ENCODE measurements around the gene ITGA2.

ITGA2 gene

DNA sequence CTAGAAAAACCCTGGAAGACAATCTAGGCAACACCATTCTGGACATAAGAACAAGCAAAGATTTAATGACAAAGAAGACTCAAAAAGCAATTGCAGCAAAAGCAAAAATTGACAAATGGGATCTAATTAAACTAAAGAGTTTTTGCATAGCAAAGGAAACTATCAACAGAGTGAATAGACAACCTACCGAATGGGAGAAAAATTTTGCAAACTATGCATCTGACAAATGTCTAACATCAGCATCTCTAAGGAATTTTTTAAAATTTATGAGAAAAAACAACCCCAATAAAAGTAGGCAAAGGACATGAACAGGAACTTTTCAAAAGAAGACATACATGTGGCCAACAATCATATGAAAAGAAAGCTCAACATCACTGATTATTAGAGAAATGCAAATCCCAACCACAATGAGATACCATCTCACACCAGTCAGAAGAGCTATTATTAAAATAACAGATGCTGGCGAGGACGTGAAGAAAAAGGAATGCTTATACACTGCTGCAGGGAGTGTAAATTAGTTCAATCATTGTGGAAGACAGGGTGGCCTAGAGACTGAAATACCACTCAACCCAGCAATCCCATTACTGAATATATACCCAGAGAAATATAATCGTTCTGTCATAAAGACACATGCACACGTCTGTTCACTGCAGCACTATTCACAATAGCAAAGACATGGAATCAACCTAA is 116.6 kb downstream of the ITGA2 start:
- TF ChIP-seq TAF1 (IDR thresholded peaks at IDR 0.05; ENCODE audit: borderline replicate concordance, insufficient read depth, low read length) (no peak), SIN3A (IDR thresholded peaks at IDR 0.05; ENCODE audit: borderline replicate concordance, insufficient read depth, low read length) (no peak), FOXP2 (optimal IDR thresholded peaks at IDR 0.05; ENCODE audit: borderline replicate concordance, extremely low read depth, extremely low read length, insufficient read depth) (no peak), POLR2AphosphoS5 (IDR thresholded peaks at IDR 0.05; ENCODE audit: low read depth, low read length) (no peak)
- TF ChIP-seq, protein P1, sequence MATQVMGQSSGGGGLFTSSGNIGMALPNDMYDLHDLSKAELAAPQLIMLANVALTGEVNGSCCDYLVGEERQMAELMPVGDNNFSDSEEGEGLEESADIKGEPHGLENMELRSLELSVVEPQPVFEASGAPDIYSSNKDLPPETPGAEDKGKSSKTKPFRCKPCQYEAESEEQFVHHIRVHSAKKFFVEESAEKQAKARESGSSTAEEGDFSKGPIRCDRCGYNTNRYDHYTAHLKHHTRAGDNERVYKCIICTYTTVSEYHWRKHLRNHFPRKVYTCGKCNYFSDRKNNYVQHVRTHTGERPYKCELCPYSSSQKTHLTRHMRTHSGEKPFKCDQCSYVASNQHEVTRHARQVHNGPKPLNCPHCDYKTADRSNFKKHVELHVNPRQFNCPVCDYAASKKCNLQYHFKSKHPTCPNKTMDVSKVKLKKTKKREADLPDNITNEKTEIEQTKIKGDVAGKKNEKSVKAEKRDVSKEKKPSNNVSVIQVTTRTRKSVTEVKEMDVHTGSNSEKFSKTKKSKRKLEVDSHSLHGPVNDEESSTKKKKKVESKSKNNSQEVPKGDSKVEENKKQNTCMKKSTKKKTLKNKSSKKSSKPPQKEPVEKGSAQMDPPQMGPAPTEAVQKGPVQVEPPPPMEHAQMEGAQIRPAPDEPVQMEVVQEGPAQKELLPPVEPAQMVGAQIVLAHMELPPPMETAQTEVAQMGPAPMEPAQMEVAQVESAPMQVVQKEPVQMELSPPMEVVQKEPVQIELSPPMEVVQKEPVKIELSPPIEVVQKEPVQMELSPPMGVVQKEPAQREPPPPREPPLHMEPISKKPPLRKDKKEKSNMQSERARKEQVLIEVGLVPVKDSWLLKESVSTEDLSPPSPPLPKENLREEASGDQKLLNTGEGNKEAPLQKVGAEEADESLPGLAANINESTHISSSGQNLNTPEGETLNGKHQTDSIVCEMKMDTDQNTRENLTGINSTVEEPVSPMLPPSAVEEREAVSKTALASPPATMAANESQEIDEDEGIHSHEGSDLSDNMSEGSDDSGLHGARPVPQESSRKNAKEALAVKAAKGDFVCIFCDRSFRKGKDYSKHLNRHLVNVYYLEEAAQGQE (IDR thresholded peaks at IDR 0.05; ENCODE audit: insufficient read depth in 1 of 2, low read depth in 2 of 2, low read length in 2 of 2), result no peak

GRCh38 chr5:53109056-53109442 is 119.9 kb downstream of the ITGA2 start:
- TF ChIP-seq TAF1 (IDR thresholded peaks at IDR 0.05; ENCODE audit: borderline replicate concordance, insufficient read depth, low read length) (no peak), FOXP2 (optimal IDR thresholded peaks at IDR 0.05; ENCODE audit: borderline replicate concordance, extremely low read depth, extremely low read length, insufficient read depth) (no peak), POLR2AphosphoS5 (IDR thresholded peaks at IDR 0.05; ENCODE audit: low read depth, low read length) (no peak), SIN3A (IDR thresholded peaks at IDR 0.05; ENCODE audit: borderline replicate concordance, insufficient read depth, low read length) (no peak)
- TF ChIP-seq, protein P1 (IDR thresholded peaks at IDR 0.05; ENCODE audit: insufficient read depth in 1 of 2, low read depth in 2 of 2, low read length in 2 of 2), result no peak

DNA sequence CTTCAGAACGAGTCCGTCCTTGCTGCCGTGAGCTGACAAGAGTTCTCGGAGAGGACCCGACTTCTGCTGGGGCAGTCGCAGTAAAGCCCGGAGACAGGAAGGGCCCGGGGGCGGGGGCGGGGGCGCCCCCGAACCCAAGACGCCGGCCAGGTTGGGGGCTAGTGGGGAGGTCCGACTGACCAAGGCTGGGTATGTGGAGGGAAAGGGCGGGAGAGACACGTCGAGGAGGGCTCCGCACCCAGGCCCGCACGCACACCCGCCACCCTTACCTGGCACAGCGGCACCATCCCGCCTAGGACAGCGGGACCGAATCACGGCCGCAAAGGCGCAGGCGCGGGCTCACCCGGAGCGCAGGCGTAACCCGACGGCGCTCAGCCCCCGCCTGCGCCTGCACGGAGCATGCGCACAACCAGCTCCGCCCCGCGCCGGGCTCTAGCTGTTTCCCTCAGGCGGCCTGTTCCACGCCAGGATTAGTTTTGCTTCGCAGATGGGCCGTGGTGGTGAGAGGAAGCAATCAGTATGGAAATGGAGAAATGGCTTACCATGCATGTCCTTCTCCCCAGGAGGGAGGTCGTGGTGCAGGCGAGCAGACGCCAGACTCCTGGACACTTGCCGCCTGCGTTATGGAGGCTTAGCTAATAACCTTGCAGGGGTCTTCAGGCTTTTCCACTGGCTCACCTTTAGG is 120.4 kb downstream of the ITGA2 start, which contains the start of gene MOCS2:
Gene MOCS2 (minus strand): TSS at position 315 of the 685 bp plus-strand sequence. CDS start 2,583 bp downstream, outside the sequence.
- TF ChIP-seq POLR2AphosphoS5 (IDR thresholded peaks at IDR 0.05; ENCODE audit: low read depth, low read length) (peak; percentile 97), FOXP2 (optimal IDR thresholded peaks at IDR 0.05; ENCODE audit: borderline replicate concordance, extremely low read depth, extremely low read length, insufficient read depth) (peak; percentile 60), SIN3A (IDR thresholded peaks at IDR 0.05; ENCODE audit: borderline replicate concordance, insufficient read depth, low read length) (peak; percentile 56; the same call in 1 of the 2 replicates), TAF1 (IDR thresholded peaks at IDR 0.05; ENCODE audit: borderline replicate concordance, insufficient read depth, low read length) (peak; percentile 72; the same call in 1 of the 2 replicates)
- TF ChIP-seq, protein P1 (IDR thresholded peaks at IDR 0.05; ENCODE audit: insufficient read depth in 1 of 2, low read depth in 2 of 2, low read length in 2 of 2), result peak in 1 of 2 experiments; percentile 31; a peak in 1 of 4 replicates

DNA sequence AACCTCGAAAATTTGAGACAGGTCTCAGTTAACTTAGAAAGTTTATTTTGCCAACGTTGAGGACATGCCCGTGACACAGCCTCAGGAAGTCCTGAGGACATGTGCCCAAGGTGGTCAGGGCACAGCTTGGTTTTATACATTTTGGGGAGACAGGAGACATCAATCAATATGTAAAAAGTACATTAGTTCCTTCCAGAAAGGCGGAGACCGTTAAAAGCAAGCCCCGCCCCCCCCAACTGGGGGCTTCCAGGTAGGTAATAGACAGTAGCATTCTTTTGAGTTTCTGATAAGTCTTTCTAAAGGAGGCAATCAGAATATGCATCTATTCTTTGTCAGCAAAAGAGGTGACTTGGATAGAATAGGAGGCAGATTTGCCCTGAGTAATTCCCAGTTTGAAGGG is 121.0 kb downstream of the ITGA2 start:
- TF ChIP-seq, protein P1 (IDR thresholded peaks at IDR 0.05; ENCODE audit: insufficient read depth in 1 of 2, low read depth in 2 of 2, low read length in 2 of 2), result no peak
- TF ChIP-seq SIN3A (IDR thresholded peaks at IDR 0.05; ENCODE audit: borderline replicate concordance, insufficient read depth, low read length), result no peak
- TF ChIP-seq POLR2AphosphoS5 (IDR thresholded peaks at IDR 0.05; ENCODE audit: low read depth, low read length), result no peak
- no peak for TF ChIP-seq TAF1 (IDR thresholded peaks at IDR 0.05; ENCODE audit: borderline replicate concordance, insufficient read depth, low read length)

Measured in PFSK-1 (cell line).